Activated naive CD4-positive, alpha-beta T cell (primary cell): ENCODE measurements around the gene HAND2.

ENCODE experiments used
- DNase-seq, 4 experiments: peaks; one replicate each; lab custom pipeline; 2025; lab: John Stamatoyannopoulos, UW

The HAND2 gene

GRCh38 chr4:173529477-173530325, at the start of gene HAND2:
Gene HAND2, minus strand, starts transcription at chr4:173530229. Its CDS starts 940 bp downstream, at chr4:173529289.
- no peak for DNase-seq

- DNase-seq = no peak
These were observed 48.9 kb upstream of the HAND2 start for GRCh38 chr4:173578956-173579355.

GRCh38 chr4:173577963-173578362, 47.9 kb upstream of the HAND2 start:
- DNase-seq = no peak

- DNase-seq = no peak
These were observed 45.6 kb upstream of the HAND2 start for GRCh38 chr4:173575482-173576152.

GRCh38 chr4:173573725-173574124, 43.7 kb upstream of the HAND2 start:
- DNase-seq = no peak

GRCh38 chr4:173573286-173573685, 43.3 kb upstream of the HAND2 start:
- no peak for DNase-seq

GRCh38 chr4:173572493-173573129, 42.6 kb upstream of the HAND2 start:
- DNase-seq = no peak

GRCh38 chr4:173571620-173572019, 41.6 kb upstream of the HAND2 start:
- DNase-seq = no peak

- no peak for DNase-seq
These were observed 35.3 kb upstream of the HAND2 start for GRCh38 chr4:173565281-173565680.

GRCh38 chr4:173564461-173564860, 34.4 kb upstream of the HAND2 start:
- no peak for DNase-seq

- no peak for DNase-seq
These were observed 30.9 kb upstream of the HAND2 start for GRCh38 chr4:173560896-173561295.

- DNase-seq = no peak
These were observed 26.5 kb upstream of the HAND2 start for GRCh38 chr4:173556398-173557131.

- no peak for DNase-seq
These were observed 17.9 kb upstream of the HAND2 start for GRCh38 chr4:173547889-173548288.

GRCh38 chr4:173546776-173547175, 16.7 kb upstream of the HAND2 start:
- DNase-seq = no peak

- no peak for DNase-seq
These were observed 15.4 kb upstream of the HAND2 start for GRCh38 chr4:173545440-173545839.

GRCh38 chr4:173543266-173543665, 13.2 kb upstream of the HAND2 start:
- DNase-seq = no peak

- DNase-seq = no peak
These were observed 10.0 kb upstream of the HAND2 start for GRCh38 chr4:173539986-173540385.

GRCh38 chr4:173538909-173539445, 8.9 kb upstream of the HAND2 start:
- no peak for DNase-seq

GRCh38 chr4:173538148-173538908, 8.3 kb upstream of the HAND2 start:
- peak in 1 of 4 experiments; percentile 3 for DNase-seq

- DNase-seq = no peak
These were observed 7.7 kb upstream of the HAND2 start for GRCh38 chr4:173537613-173538147.
